ENCODE data around the gene ALX3. TPM values are rescaled to one million over a fixed set of nuclear protein-coding genes. Genes with fewer than 3 reads are reported as not detected.

Gene ALX3
- total and polyA plus RNA-seq, 2 of the 8 experiments (the other 6 are each of a cell fraction or from before 2014, with no cell fraction given): 0.20 TPM; not detected in 1

DNA sequence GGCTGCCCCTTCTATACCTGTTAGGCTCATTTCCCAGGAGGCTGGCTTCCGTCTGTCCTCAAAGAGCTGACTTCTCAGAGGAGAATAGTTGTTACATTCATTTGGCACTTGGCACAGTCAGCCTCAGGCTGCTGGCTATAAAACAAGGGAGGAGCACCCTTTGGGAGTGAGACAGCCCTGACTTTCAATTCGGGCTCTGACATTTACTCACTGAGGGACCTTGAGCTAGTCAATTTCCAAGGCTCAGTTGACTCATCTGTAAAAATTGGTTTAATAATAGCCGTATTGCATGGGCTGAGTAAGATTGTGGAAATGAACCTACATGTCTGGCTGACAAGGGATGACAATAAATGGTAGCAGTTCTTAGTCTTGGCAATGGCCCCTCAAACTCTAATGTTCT is 13.7 kb downstream of the ALX3 start:
- POLR2A ChIA-PET (ENCODE audit: partially characterized antibody): interaction anchor here (0.8 to 1.7 kb wide), 5 partner anchors 10 to 74 kb away, joined by 3 to 6 read pairs (median 3); partner anchors contain the start of gene STRIP1
- no peak for TF ChIP-seq RBBP5 (IDR thresholded peaks at IDR 0.05; ENCODE audit: borderline replicate concordance, low read depth, low read length)
- no peak for TF ChIP-seq PHF8 (conservative IDR thresholded peaks at IDR 0.05; ENCODE audit: low read depth, low read length)
- TF ChIP-seq RNF2 (IDR thresholded peaks at IDR 0.05; ENCODE audit: borderline replicate concordance, low read depth, low read length, missing control alignments, poor library complexity, severe bottlenecking): no peak
- no peak for TF ChIP-seq HDAC2 (IDR thresholded peaks at IDR 0.05; ENCODE audit: borderline replicate concordance in 1 of 2, low read depth in 2 of 2, low read length in 2 of 2)
- TF ChIP-seq SIX5 (IDR thresholded peaks at IDR 0.05; ENCODE audit: low read depth, low read length): no peak

More for the DNA sequence above, 13.7 kb downstream of the ALX3 start:
- H3K36me3 ChIP-seq (ENCODE audit: control insufficient read depth in 2 of 4, insufficient read depth in 4 of 4, low read length in 3 of 4): peaks cover 24 to 48% (median 40%) of the 10 kb centered on the region in 4 experiments
- H2BK20ac ChIP-seq (ENCODE audit: low read length): no peak overlapping the region
- H3K4me2 ChIP-seq (ENCODE audit: insufficient read depth in 1 of 2, low read depth in 2 of 2, low read length in 2 of 2): no peak overlapping the region
- no peaks in the 10 kb centered on the region for H3K27me3 ChIP-seq (replicated peaks in 1 of 4; ENCODE audit: control insufficient read depth in 3 of 4, extremely low read depth in 1 of 4, insufficient read depth in 3 of 4, low read length in 3 of 4)
- H2BK15ac ChIP-seq (ENCODE audit: low read length): no peak overlapping the region
- CTCF ChIA-PET (ENCODE audit: partially characterized antibody): interaction anchor here (0.7 to 40.7 kb wide), 11 partner anchors 8 to 455 kb away, joined by 3 to 1450 read pairs (median 5); partner anchors contain the start of genes ALX3, STRIP1 and UBL4B
- H2AK5ac ChIP-seq (ENCODE audit: low read depth, low read length): no peak overlapping the region
- no peak overlapping the region for H2BK120ac ChIP-seq (replicated peaks; ENCODE audit: low read depth, low read length)
- no peak overlapping the region for H3K27ac ChIP-seq (ENCODE audit: low read depth, low read length)
- no peak overlapping the region for H3K14ac ChIP-seq (ENCODE audit: insufficient read length)
- DNase-seq (ENCODE audit: low read depth in 1 of 2, low spot score in 2 of 2) (no peak), FAIRE-seq (no peak)
- no peak overlapping the region for H4K8ac ChIP-seq (ENCODE audit: extremely low read depth, insufficient read depth, low read length)
- H3K18ac ChIP-seq (ENCODE audit: extremely low read depth, low read length): no peak overlapping the region
- peaks cover 6 to 23% of the 10 kb centered on the region in 2 experiments for H4K20me1 ChIP-seq (replicated peaks in 1 of 2; ENCODE audit: control insufficient read depth in 1 of 2, insufficient read depth in 2 of 2, low read length in 2 of 2)
- H3K4me1 ChIP-seq (replicated peaks in 1 of 4; ENCODE audit: control insufficient read depth in 3 of 4, insufficient read depth in 4 of 4, low read length in 3 of 4): no peaks in the 10 kb centered on the region
- H2BK12ac ChIP-seq (ENCODE audit: low read depth, low read length): no peak overlapping the region
- no peaks in the 10 kb centered on the region; the same call in 1 of the 2 replicates for H3K79me1 ChIP-seq (ENCODE audit: low read depth, low read length)
- H3K4ac ChIP-seq (replicated peaks; ENCODE audit: insufficient read length, low read depth, low read length): no peak overlapping the region
- no peak overlapping the region for H3K23ac ChIP-seq (ENCODE audit: insufficient read length)
- H4K5ac ChIP-seq (ENCODE audit: insufficient read length, low read depth, low read length): no peak overlapping the region
- H3K9me3 ChIP-seq (ENCODE audit: insufficient read depth in 2 of 2, low read depth in 1 of 2, low read length in 1 of 2): no peaks in the 10 kb centered on the region
- WGBS, 2 experiments (ENCODE audit: extremely low coverage in 1 of 2, insufficient coverage in 1 of 2, insufficient read length in 1 of 2, insufficient replicate concordance in 2 of 2, low coverage in 1 of 2, low lambda C conversion rate in 2 of 2, missing lambda C conversion rate in 1 of 2): 92% methylated on average over 3 of the region's 3 CpGs; no CpG with 5 or more reads in 1 of the 2 experiments
- no peak overlapping the region for H3K4me3 ChIP-seq (ENCODE audit: extremely low read depth in 1 of 4, insufficient read depth in 2 of 4, low read depth in 3 of 4, low read length in 4 of 4)
- H3K23me2 ChIP-seq (ENCODE audit: low read depth, low read length): no peaks in the 10 kb centered on the region
- H2BK5ac ChIP-seq (ENCODE audit: low read depth, low read length): no peak overlapping the region
- H3K9ac ChIP-seq (replicated peaks in 1 of 4; ENCODE audit: extremely low read depth in 1 of 4, low read depth in 3 of 4, low read length in 3 of 4): no peak overlapping the region
- no peak overlapping the region for H3K56ac ChIP-seq (replicated peaks; ENCODE audit: insufficient read length, low read depth, low read length)
- H3K79me2 ChIP-seq (ENCODE audit: control insufficient read depth in 1 of 2, insufficient read depth in 2 of 2, low read length in 2 of 2): no peaks in the 10 kb centered on the region
- no peak overlapping the region for H2AFZ ChIP-seq (ENCODE audit: low read length)
- no peak overlapping the region for H4K91ac ChIP-seq (replicated peaks; ENCODE audit: insufficient read length, low read length)

All from H1 (cell line).